ENCODE measurements around the gene C2CD4D.

C2CD4D gene

DNA sequence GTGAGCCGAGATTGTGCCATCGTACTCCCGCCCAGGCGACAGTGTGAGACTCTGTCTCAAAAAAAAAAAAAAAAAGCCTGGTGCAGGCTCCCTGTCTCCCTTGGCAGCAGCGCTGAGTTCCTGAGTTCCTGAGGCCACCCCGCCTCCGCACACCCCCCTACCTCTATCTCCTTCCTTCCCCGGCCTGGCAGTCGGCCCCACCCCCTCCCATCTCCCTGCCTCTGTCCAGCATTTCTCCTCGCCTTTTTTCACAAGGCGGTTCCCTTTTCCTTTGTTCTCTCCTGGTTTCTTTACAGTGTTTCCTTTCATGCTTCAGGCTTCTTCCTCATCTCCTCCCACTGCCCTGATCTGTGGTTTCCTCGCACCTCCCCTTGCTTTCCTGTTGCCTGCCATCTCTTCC, 10.7 kb downstream of the C2CD4D start:
- Mint-ChIP-seq H3K9me3 (no peaks in the 10 kb centered on the region), H3K4me1 (peaks cover 49% of the 10 kb centered on the region), H3K4me3 (peak overlapping the region in 1 of 3 experiments; percentile 26), H3K27me3 (ENCODE audit: low read depth) (peaks cover 13% of the 10 kb centered on the region), H3K27ac (peak overlapping the region; percentile 7 to 68 (median 22)), H3K36me3 (ENCODE audit: low read depth) (no peaks in the 10 kb centered on the region)
- TF ChIP-seq, protein P1, sequence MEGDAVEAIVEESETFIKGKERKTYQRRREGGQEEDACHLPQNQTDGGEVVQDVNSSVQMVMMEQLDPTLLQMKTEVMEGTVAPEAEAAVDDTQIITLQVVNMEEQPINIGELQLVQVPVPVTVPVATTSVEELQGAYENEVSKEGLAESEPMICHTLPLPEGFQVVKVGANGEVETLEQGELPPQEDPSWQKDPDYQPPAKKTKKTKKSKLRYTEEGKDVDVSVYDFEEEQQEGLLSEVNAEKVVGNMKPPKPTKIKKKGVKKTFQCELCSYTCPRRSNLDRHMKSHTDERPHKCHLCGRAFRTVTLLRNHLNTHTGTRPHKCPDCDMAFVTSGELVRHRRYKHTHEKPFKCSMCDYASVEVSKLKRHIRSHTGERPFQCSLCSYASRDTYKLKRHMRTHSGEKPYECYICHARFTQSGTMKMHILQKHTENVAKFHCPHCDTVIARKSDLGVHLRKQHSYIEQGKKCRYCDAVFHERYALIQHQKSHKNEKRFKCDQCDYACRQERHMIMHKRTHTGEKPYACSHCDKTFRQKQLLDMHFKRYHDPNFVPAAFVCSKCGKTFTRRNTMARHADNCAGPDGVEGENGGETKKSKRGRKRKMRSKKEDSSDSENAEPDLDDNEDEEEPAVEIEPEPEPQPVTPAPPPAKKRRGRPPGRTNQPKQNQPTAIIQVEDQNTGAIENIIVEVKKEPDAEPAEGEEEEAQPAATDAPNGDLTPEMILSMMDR (IDR thresholded peaks at IDR 0.05; ENCODE audit: unreplicated experiment in 3 of 3), result no peak

DNA sequence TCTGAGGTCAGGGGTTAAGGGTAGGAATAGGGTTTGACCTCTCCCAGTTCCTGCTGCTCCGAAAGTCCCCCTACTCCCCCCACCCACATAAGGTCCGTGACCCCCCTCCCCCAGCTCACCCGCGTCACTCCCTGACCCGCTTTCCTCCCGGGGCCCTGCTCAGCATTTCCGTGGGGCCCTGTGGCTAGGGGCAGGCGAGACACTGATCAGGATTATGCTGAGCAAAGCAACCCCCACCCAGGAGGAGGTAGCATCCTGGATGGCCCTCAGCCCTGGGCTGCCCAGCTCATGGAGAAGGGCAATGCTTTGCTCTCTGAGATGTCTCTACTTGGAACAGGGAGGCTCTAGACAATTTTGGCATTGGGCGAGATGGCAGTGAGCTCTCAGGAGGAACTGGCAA, 11.8 kb downstream of the C2CD4D start:
- Mint-ChIP-seq H3K27me3 (ENCODE audit: low read depth) (peaks cover 10% of the 10 kb centered on the region), H3K27ac (no peak overlapping the region), H3K4me3 (no peak overlapping the region), H3K36me3 (ENCODE audit: low read depth) (no peaks in the 10 kb centered on the region), H3K9me3 (no peaks in the 10 kb centered on the region), H3K4me1 (peaks cover 38% of the 10 kb centered on the region)
- TF ChIP-seq, protein P1 (IDR thresholded peaks at IDR 0.05; ENCODE audit: unreplicated experiment in 3 of 3), result no peak

DNA sequence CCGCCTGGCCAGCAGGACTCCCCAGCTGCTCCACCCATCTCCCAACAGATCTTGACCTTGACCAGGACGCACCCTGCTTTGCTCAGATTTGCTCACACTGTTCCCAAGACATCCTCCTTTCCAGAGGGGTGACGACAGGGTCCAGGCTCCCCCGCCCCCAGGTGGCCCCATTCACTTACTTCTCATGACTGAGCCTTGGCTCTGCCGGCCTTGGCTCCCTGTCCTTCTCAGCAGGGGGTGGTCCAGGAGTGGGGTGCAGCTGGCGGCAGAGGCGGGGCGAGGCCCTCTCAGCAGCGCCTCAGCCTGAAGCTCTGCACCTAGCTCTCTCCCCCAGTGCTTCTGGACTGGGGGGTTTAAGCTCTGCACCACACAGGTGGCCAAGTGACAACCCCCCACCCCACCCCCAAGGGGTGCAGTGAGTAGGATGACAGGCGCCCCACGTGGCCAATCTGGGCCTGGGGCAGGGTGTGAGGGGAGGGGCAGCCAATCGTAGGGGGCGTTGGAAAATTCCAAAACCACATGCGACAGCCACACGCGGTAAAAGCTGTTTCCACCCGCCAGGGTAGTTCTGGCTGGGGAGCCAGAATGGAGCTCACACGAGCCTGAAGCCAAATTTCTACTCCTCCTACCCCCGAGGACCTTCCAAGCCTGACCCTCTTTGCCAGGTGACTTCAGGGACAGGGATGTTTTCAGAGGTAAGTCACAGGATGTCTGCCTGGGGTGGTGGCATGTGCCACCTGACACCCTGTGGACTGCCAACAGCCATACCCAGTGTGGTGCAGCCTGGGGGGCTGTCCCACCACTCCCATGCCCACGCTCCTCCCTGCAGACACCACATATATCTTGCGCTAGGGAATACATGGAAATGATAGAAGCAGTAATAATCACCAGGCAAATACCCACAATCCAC, 13.6 kb downstream of the C2CD4D start:
- H3K27me3 Mint-ChIP-seq (ENCODE audit: low read depth), result peaks cover 14% of the 10 kb centered on the region
- H3K36me3 Mint-ChIP-seq (ENCODE audit: low read depth), result no peaks in the 10 kb centered on the region

DNA sequence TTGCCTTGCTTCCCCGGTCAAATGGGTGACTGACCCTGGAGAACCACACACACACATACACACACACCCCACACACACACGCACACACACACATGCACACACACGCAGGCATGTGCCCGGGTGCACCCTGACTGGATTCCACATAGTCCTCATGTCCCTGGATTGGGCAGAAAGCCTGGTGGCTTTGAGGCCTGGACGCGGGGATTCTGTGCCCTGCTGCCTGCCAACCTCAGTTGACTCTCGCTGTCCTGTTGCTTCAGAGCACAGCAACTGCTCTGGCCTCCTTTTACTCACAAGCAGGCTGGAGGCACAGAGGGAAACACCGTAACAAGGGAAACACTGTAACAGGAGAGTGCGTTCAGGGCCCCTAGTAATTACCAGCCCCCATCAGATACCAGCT, 14.4 kb downstream of the C2CD4D start:
- Mint-ChIP-seq H3K4me3 (no peak overlapping the region), H3K4me1 (peaks cover 37% of the 10 kb centered on the region), H3K9me3 (no peaks in the 10 kb centered on the region), H3K36me3 (ENCODE audit: low read depth) (no peaks in the 10 kb centered on the region), H3K27ac (peak overlapping the region in 1 of 3 experiments; percentile 46), H3K27me3 (ENCODE audit: low read depth) (peaks cover 14% of the 10 kb centered on the region)
- TF ChIP-seq, protein P1 (IDR thresholded peaks at IDR 0.05; ENCODE audit: unreplicated experiment in 3 of 3), result no peak

More for the DNA sequence above, 13.6 kb downstream of the C2CD4D start:
- Mint-ChIP-seq H3K4me3 (no peak overlapping the region), H3K27ac (no peak overlapping the region), H3K4me1 (peaks cover 37% of the 10 kb centered on the region), H3K9me3 (no peaks in the 10 kb centered on the region)
- TF ChIP-seq, protein P1 (IDR thresholded peaks at IDR 0.05; ENCODE audit: unreplicated experiment in 3 of 3), result no peak

DNA sequence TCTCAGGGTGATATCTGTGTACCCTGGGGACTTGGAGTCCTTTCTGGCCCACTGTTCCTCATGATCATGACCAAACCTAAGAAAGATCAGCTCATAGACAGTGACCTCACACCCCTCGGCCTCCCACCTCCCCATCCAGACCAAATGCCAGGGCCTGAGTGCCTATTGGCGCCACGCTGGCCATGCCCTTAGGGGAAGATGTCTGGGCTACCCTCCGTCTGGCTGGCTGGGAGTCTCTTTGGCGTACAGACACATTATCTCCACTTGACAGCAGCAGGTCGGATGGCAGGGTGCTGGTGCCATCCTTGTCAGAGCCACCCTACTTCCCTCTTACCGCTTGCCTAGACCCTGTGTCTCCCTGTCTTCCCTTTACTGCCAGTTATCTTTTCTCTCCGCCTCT, 16.4 kb downstream of the C2CD4D start:
- Mint-ChIP-seq H3K4me3 (no peak overlapping the region), H3K36me3 (ENCODE audit: low read depth) (no peaks in the 10 kb centered on the region), H3K27me3 (ENCODE audit: low read depth) (peaks cover 19% of the 10 kb centered on the region), H3K27ac (no peak overlapping the region), H3K9me3 (no peaks in the 10 kb centered on the region), H3K4me1 (peaks cover 23% of the 10 kb centered on the region)
- TF ChIP-seq, protein P1 (IDR thresholded peaks at IDR 0.05; ENCODE audit: unreplicated experiment in 3 of 3), result no peak

DNA sequence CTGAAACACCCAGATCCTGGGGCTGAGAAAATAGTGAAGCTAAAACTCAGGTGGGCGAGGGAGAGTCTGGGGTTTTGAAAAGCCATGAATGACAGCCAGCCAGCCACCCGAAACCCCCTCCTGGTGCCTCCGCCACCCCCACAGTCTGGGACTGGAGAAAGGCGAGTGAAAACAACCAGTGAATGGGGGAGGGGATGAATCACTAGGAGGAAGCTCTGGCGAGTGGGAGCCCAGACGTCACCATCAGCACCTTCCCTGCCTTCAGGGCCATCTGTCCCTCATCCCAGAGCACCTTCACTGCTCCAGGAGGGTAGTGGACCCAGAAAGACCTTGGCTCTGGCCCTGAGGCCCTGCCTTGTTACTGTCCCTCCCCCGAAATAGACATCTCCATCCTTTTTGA, 17.2 kb downstream of the C2CD4D start:
- peaks cover 24% of the 10 kb centered on the region for H3K4me1 Mint-ChIP-seq

More for the DNA sequence above, 17.2 kb downstream of the C2CD4D start:
- Mint-ChIP-seq H3K27ac (no peak overlapping the region), H3K27me3 (ENCODE audit: low read depth) (peaks cover 22% of the 10 kb centered on the region), H3K36me3 (ENCODE audit: low read depth) (no peaks in the 10 kb centered on the region), H3K4me3 (no peak overlapping the region), H3K9me3 (no peaks in the 10 kb centered on the region)
- TF ChIP-seq, protein P1 (IDR thresholded peaks at IDR 0.05; ENCODE audit: unreplicated experiment in 3 of 3), result no peak

Data from nephron (organoid).